HCT116 (cell line): ENCODE measurements around the gene UBA6. TPM values are rescaled to one million over a fixed set of nuclear protein-coding genes. Genes with fewer than 3 reads are reported as not detected.

Experiments
- ATAC-seq: fragments of 200-7000 bp; cut with Tn5 transposase; 2 replicates; pipeline ENCODE4 v1.9.1; 2020; ENCODE audit warnings: mild to moderate bottlenecking, moderate library complexity
- BruUV-seq: library from RNA; stranded (reverse); fragments of 400-500 nt; replicated peaks from 2 replicates; lab custom pipeline; 2021; lab: Mats Ljungman, UMichigan
- CTCF ChIA-PET: fragments of 300-600 bp; sonication (Branson Sonifier 250); formaldehyde crosslinking; loops from one replicate; lab custom pipeline; 2021; ENCODE audit warnings: antibody characterized with exemption; lab: Charles Lee
- POLR2A ChIA-PET: fragments of 300-600, 350-600 bp; sonication (Branson Sonifier 250); formaldehyde crosslinking; loops from one replicate; lab custom pipeline; 2021; ENCODE audit warnings: antibody characterized with exemption; lab: Charles Lee
- RAD21 ChIA-PET, 2 experiments: fragments of 300-600 bp; sonication (Branson Sonifier 250); formaldehyde crosslinking; loops; one replicate each; lab custom pipeline; 2023; ENCODE audit warnings: low total read pairs in 2 of 2; ENCODE audit not compliant: uncharacterized antibody in 2 of 2, unreplicated experiment in 2 of 2, low non-redundant PET in 1 of 2; lab: Charles Lee
- DNase-seq: peaks from one replicate; pipeline ENCODE4 v3.0.0-alpha.2; 2010; ENCODE audit warnings: low read depth, low spot score
- H2AFZ ChIP-seq: fragments of 200-600 bp; shearing (Covaris generic), sonication (generic); 2 replicates; pipeline ENCODE4 v1.6.1; 2017; ENCODE audit warnings: low read depth, mixed run types, mixed read lengths, antibody characterized with exemption, low read length; ENCODE audit not compliant: poor library complexity, severe bottlenecking
- H3K27ac ChIP-seq: 2 replicates; pipeline ENCODE4 v1.5.1; 2012; ENCODE audit warnings: low read depth, low read length
- H3K27me3 ChIP-seq: fragments of 200-600 bp; sonication (generic); 2 replicates; pipeline ENCODE4 v1.6.1; 2016; ENCODE audit warnings: mixed run types, low read length, mixed read lengths; ENCODE audit not compliant: insufficient read depth
- H3K36me3 ChIP-seq, 2 experiments: fragments of 200-500 bp in 1 of 2; fragments of 200-600 bp in 1 of 2; sonication (Bioruptor generic) in 1 of 2; sonication (generic) in 1 of 2; 2 replicates each; pipeline versions ENCODE4 v1.5.1 to v1.6.1; 2014 to 2016; ENCODE audit warnings: low read length in 2 of 2, inconsistent platforms in 1 of 2, mixed read lengths in 1 of 2, mixed run types in 1 of 2; ENCODE audit not compliant: insufficient read depth in 2 of 2, control insufficient read depth in 1 of 2
- H3K4me1 ChIP-seq, 2 experiments: fragments of 200-600 bp in 1 of 2; sonication (generic) in 1 of 2; 2 replicates each; pipeline versions ENCODE4 v1.5.1 to v1.6.1; 2012 to 2017; ENCODE audit warnings: low read length in 2 of 2, inconsistent platforms in 1 of 2, mild to moderate bottlenecking in 1 of 2, mixed read lengths in 1 of 2, mixed run types in 1 of 2, moderate library complexity in 1 of 2; ENCODE audit not compliant: insufficient read depth in 2 of 2, control insufficient read depth in 1 of 2
- H3K4me2 ChIP-seq: fragments of 200-600 bp; sonication (generic); 2 replicates; pipeline ENCODE4 v1.6.1; 2017; ENCODE audit warnings: mixed run types, low read length, mixed read lengths
- H3K4me3 ChIP-seq, 2 experiments: fragments of 200-600 bp in 1 of 2; sonication (generic) in 1 of 2; replicated peaks in 1 of 2; 2 replicates each; pipeline ENCODE4 v1.5.1; 2011 to 2016; ENCODE audit warnings: low read length in 2 of 2, control low read depth in 1 of 2, low read depth in 1 of 2, mild to moderate bottlenecking in 1 of 2, mixed read lengths in 1 of 2, mixed run types in 1 of 2
- H3K79me2 ChIP-seq: fragments of 200-600 bp; sonication (generic); 2 replicates; pipeline ENCODE4 v1.6.1; 2017; ENCODE audit warnings: mild to moderate bottlenecking, mixed run types, low read length, moderate library complexity, mixed read lengths; ENCODE audit not compliant: insufficient read depth
- H3K9ac ChIP-seq: fragments of 200-600 bp; sonication (generic); 2 replicates; pipeline ENCODE4 v1.6.1; 2016; ENCODE audit warnings: low read length, mixed read lengths
- H3K9me2 ChIP-seq: fragments of 200-600 bp; sonication (generic), shearing (Covaris generic); 2 replicates; pipeline ENCODE4 v1.6.1; 2017; ENCODE audit warnings: mixed run types, mild to moderate bottlenecking, moderate library complexity; ENCODE audit not compliant: insufficient read depth
- H3K9me3 ChIP-seq, 2 experiments: fragments of 200-500 bp in 1 of 2; fragments of 200-600 bp in 1 of 2; sonication (Bioruptor generic) in 1 of 2; sonication (generic) in 1 of 2; 2 replicates each; pipeline ENCODE4 v1.6.1; 2014 to 2017; ENCODE audit warnings: low read length in 2 of 2, mixed read lengths in 2 of 2, inconsistent platforms in 1 of 2, low read depth in 1 of 2, mild to moderate bottlenecking in 1 of 2, mixed run types in 1 of 2, moderate library complexity in 1 of 2; ENCODE audit not compliant: control insufficient read depth in 1 of 2, insufficient read depth in 1 of 2
- H4K20me1 ChIP-seq: fragments of 200-600 bp; sonication (generic), shearing (Covaris generic); 2 replicates; pipeline ENCODE4 v1.6.1; 2017; ENCODE audit warnings: mixed run types, mild to moderate bottlenecking, moderate library complexity; ENCODE audit not compliant: insufficient read depth
- ATF3 ChIP-seq: IDR thresholded peaks from 2 replicates; pipeline ENCODE4 v1.6.1; 2012
- CBX3 ChIP-seq: IDR thresholded peaks from 2 replicates; pipeline ENCODE4 v1.6.1; 2012; ENCODE audit warnings: low read depth
- CEBPB ChIP-seq: IDR thresholded peaks from 2 replicates; pipeline ENCODE4 v1.6.1; 2012; ENCODE audit warnings: low read depth
- CTCF ChIP-seq, 3 experiments: fragments of 200-600 bp in 1 of 3; sonication (generic) in 1 of 3; IDR thresholded peaks in 2 of 3; conservative IDR thresholded peaks in 1 of 3; 2 replicates each; pipeline ENCODE4 v1.5.1; 2012 to 2017; ENCODE audit warnings: low read depth in 2 of 3, low read length in 2 of 3, antibody characterized with exemption in 1 of 3, borderline replicate concordance in 1 of 3, control low read depth in 1 of 3, mild to moderate bottlenecking in 1 of 3, mixed read lengths in 1 of 3, mixed run types in 1 of 3, moderate library complexity in 1 of 3; ENCODE audit not compliant: insufficient read depth in 1 of 3
- EGR1 ChIP-seq: IDR thresholded peaks from 2 replicates; pipeline ENCODE4 v1.6.1; 2012; ENCODE audit warnings: low read depth
- EZH2phosphoT487 ChIP-seq: fragments of 200-600 bp; IDR thresholded peaks from 2 replicates; pipeline ENCODE4 v1.6.1; 2018; ENCODE audit warnings: antibody characterized with exemption, borderline replicate concordance
- JUND ChIP-seq: IDR thresholded peaks from 2 replicates; pipeline ENCODE4 v1.6.1; 2012
- MAX ChIP-seq: IDR thresholded peaks from 2 replicates; pipeline ENCODE4 v1.6.1; 2012
- SP1 ChIP-seq: IDR thresholded peaks from 2 replicates; pipeline ENCODE4 v1.6.1; 2012; ENCODE audit warnings: low read depth
- SRF ChIP-seq: IDR thresholded peaks from 2 replicates; pipeline ENCODE4 v1.6.1; 2012; ENCODE audit warnings: low read depth
- TCF7L2 ChIP-seq: IDR thresholded peaks from 2 replicates; pipeline ENCODE4 v1.7.0; 2011; ENCODE audit warnings: borderline replicate concordance, inconsistent platforms; ENCODE audit not compliant: insufficient read depth, insufficient read length; ENCODE audit errors: extremely low read depth
- YY1 ChIP-seq: IDR thresholded peaks from 2 replicates; pipeline ENCODE4 v1.6.1; 2011; ENCODE audit warnings: low read length, low read depth, moderate library complexity, mild to moderate bottlenecking; ENCODE audit not compliant: insufficient replicate concordance; ENCODE audit errors: extremely low read depth
- ZFX ChIP-seq: fragments of 450-650 bp; IDR thresholded peaks from 2 replicates; pipeline ENCODE4 v1.6.1; 2017
- ZNF274 ChIP-seq: fragments of 200-500 bp; sonication (Bioruptor generic); IDR thresholded peaks from 2 replicates; pipeline ENCODE4 v1.6.1; 2014; ENCODE audit warnings: mild to moderate bottlenecking, low read depth, low read length, inconsistent platforms
- intact Hi-C: fragments of 100-400 bp; cut with micrococcal nuclease; formaldehyde crosslinking; loops from 2 replicates; pipeline ENCODE4 v1.10.0; 2022
- total RNA-seq: library from RNA; stranded (reverse); gene quantifications from one replicate; pipeline ENCODE4 v1.2.1, GENCODE V29; 2021; ENCODE audit not compliant: unreplicated experiment

The UBA6 gene
- total RNA-seq, 1 experiment from 2014 or later = 98.9 TPM

GRCh38 chr4:67714955-67715354, 14.0 kb upstream of the UBA6 start:
- DNase-seq (no peak), ATAC-seq (no peak)
- TF ChIP-seq CTCF (IDR thresholded peaks at IDR 0.05 in 2 of 3, conservative IDR thresholded peaks at IDR 0.05 in 1 of 3; ENCODE audit: borderline replicate concordance in 1 of 3, insufficient read depth in 1 of 3, low read depth in 2 of 3, low read length in 2 of 3) (peak in 1 of 3 experiments; percentile 25; a peak in 2 of 6 replicates), TCF7L2 (no peak)
- Histone ChIP-seq H3K27me3 (no peaks in the 10 kb centered on the region), H3K4me2 (no peak overlapping the region), H3K9me3 (no peaks in the 10 kb centered on the region), H4K20me1 (no peaks in the 10 kb centered on the region), H3K36me3 (no peaks in the 10 kb centered on the region), H3K9ac (no peak overlapping the region), H2AFZ (no peak overlapping the region), H3K4me3 (no peak overlapping the region), H3K27ac (no peak overlapping the region), H3K4me1 (peaks cover 0 to 35% of the 10 kb centered on the region in 2 experiments; a peak in 2 of 4 replicates), H3K9me2 (no peaks in the 10 kb centered on the region), H3K79me2 (peaks cover 6% of the 10 kb centered on the region; the same call in 1 of the 2 replicates)
- ChIA-PET POLR2A (no interaction called here), CTCF (no interaction called here), RAD21 (no interaction called here)
- intact Hi-C loops = no loop called here
- BruUV-seq = no TSS peak

- DNase-seq (no peak), ATAC-seq (no peak)
- Histone ChIP-seq H3K4me1 (peaks cover 0 to 34% of the 10 kb centered on the region in 2 experiments; a peak in 2 of 4 replicates), H3K27ac (no peak overlapping the region), H3K4me3 (no peak overlapping the region), H3K9me3 (no peaks in the 10 kb centered on the region), H4K20me1 (no peaks in the 10 kb centered on the region), H3K4me2 (peak overlapping the region; percentile 23), H3K9ac (no peak overlapping the region), H3K9me2 (no peaks in the 10 kb centered on the region), H3K36me3 (no peaks in the 10 kb centered on the region), H3K27me3 (no peaks in the 10 kb centered on the region), H2AFZ (no peak overlapping the region), H3K79me2 (peaks cover 13% of the 10 kb centered on the region)
- no peak for TF ChIP-seq ZFX
- no peak for TF ChIP-seq JUND
- no peak for TF ChIP-seq CEBPB
- no peak for TF ChIP-seq EZH2phosphoT487
- TF ChIP-seq YY1 = no peak
- no peak for TF ChIP-seq SRF
- no peak for TF ChIP-seq CBX3
- no peak for TF ChIP-seq SP1
- no peak for TF ChIP-seq ZNF274
- no peak for TF ChIP-seq EGR1
- no peak for TF ChIP-seq ATF3
- TF ChIP-seq TCF7L2 = no peak
- no peak for TF ChIP-seq MAX
- POLR2A ChIA-PET = interaction anchor here (3.6 kb wide), 1 partner anchor 13 kb away, joined by 12 read pairs; the partner anchor contains the start of gene UBA6
- RAD21 ChIA-PET = no interaction called here
- intact Hi-C loops = no loop called here
- no TSS peak for BruUV-seq
- CTCF ChIA-PET = interaction anchor here (1.0 kb wide), 1 partner anchor 13 kb away, joined by 3 read pairs; the partner anchor contains the start of gene UBA6
These were observed 13.3 kb upstream of the UBA6 start for GRCh38 chr4:67714248-67714583.
